HUES64 (cell line): ENCODE results near the gene PRAMEF9.

ENCODE experiments used
- H3K27ac ChIP-seq: 2 replicates; pipeline ENCODE4 v1.7.0; 2013; ENCODE audit warnings: low read depth, low read length, inconsistent platforms
- H3K27me3 ChIP-seq: 2 replicates; pipeline ENCODE4 v1.6.1; 2013; ENCODE audit warnings: mild to moderate bottlenecking, low read length; ENCODE audit not compliant: insufficient read depth
- H3K36me3 ChIP-seq: 2 replicates; pipeline ENCODE4 v1.6.1; 2013; ENCODE audit warnings: mild to moderate bottlenecking, low read length; ENCODE audit not compliant: insufficient read depth
- H3K4me1 ChIP-seq: 2 replicates; pipeline ENCODE4 v1.6.1; 2013; ENCODE audit warnings: mild to moderate bottlenecking, low read length, moderate library complexity; ENCODE audit not compliant: insufficient read depth
- H3K4me3 ChIP-seq: 2 replicates; pipeline ENCODE4 v1.5.1; 2013; ENCODE audit warnings: mild to moderate bottlenecking, low read length, moderate library complexity
- H3K9ac ChIP-seq: 2 replicates; pipeline ENCODE4 v1.6.1; 2013; ENCODE audit warnings: mild to moderate bottlenecking, low read depth, low read length
- H3K9me3 ChIP-seq: 2 replicates; pipeline ENCODE4 v1.6.1; 2013; ENCODE audit warnings: low read depth, low read length; ENCODE audit not compliant: insufficient read depth
- WGBS: fragments of 150-250, 120-280 bp; methylation state at CpG from one replicate; pipeline ENCODE4 v1.1.7; 2013; ENCODE audit warnings: missing lambda C conversion rate; 5-methylcytosine and 5-hydroxymethylcytosine counted together

Gene PRAMEF9

DNA sequence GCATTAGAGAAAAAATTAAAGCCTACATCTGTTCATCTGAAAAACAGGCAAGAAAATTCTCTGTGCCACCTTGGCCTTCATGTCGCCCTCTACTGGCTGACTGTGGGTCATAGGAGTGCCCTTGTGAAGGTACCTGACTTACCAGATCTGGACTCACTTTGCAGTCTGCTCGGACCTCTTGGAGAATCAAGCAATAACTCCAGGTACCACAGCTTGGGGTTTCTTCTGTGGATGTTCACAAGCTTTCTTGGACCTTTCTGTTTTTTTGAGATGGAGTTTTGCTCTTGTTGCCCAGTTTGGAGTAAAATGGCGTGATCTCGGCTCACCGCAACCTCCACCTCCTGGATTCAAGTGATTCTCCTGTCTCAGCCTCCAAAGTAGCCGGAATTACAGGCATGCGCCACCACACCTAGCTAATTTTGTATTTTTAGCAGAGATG lies 56.7 kb downstream of the PRAMEF9 start:
- no peak overlapping the region for H3K4me3 ChIP-seq
- no peak overlapping the region for H3K9ac ChIP-seq
- H3K27me3 ChIP-seq, result no peaks in the 10 kb centered on the region
- WGBS, result 78% methylated on average over 7 of the region's 7 CpGs
- no peaks in the 10 kb centered on the region for H3K4me1 ChIP-seq
- H3K27ac ChIP-seq, result no peak overlapping the region
- H3K9me3 ChIP-seq, result peaks cover 80% of the 10 kb centered on the region
- no peaks in the 10 kb centered on the region for H3K36me3 ChIP-seq
